ENCODE results near the gene ACADS.
A peak's percentile ranks its signal among the peaks of the same experiment; 100 is the strongest.

The ACADS gene

GRCh38 chr12:120758798-120759590 is 33.4 kb downstream of the ACADS start:
- DNase-seq, result no peak

GRCh38 chr12:120759591-120760348 is 34.1 kb downstream of the ACADS start:
- no peak for DNase-seq

- peak in 2 of 5 experiments; percentile 19 to 92 for DNase-seq
These were observed 35.0 kb downstream of the ACADS start for GRCh38 chr12:120760349-120761254.

GRCh38 chr12:120761519-120761934 is 35.9 kb downstream of the ACADS start:
- DNase-seq, result no peak

GRCh38 chr12:120762086-120762485 is 36.5 kb downstream of the ACADS start:
- no peak for DNase-seq

GRCh38 chr12:120763250-120763649 is 37.6 kb downstream of the ACADS start:
- no peak for DNase-seq

GRCh38 chr12:120764816-120765215 is 39.2 kb downstream of the ACADS start:
- no peak for DNase-seq

GRCh38 chr12:120766566-120766965 is 40.9 kb downstream of the ACADS start:
- DNase-seq, result no peak

GRCh38 chr12:120767071-120768024 is 41.7 kb downstream of the ACADS start:
- DNase-seq, result no peak

GRCh38 chr12:120771097-120771496 is 45.5 kb downstream of the ACADS start:
- no peak for DNase-seq

- no peak for DNase-seq
These were observed 48.7 kb downstream of the ACADS start for GRCh38 chr12:120774169-120774916.

GRCh38 chr12:120775862-120776552 is 50.4 kb downstream of the ACADS start:
- DNase-seq, result no peak

GRCh38 chr12:120783197-120783596 is 57.6 kb downstream of the ACADS start:
- peak in 1 of 5 experiments; percentile 69 for DNase-seq

- peak in 1 of 5 experiments; percentile 51 for DNase-seq
These were observed 59.2 kb downstream of the ACADS start for GRCh38 chr12:120784804-120785203.

GRCh38 chr12:120787889-120788288 is 62.3 kb downstream of the ACADS start:
- DNase-seq, result no peak

All from T-helper 2 cell (primary cell).